Motor neuron (in vitro differentiated cells): ENCODE measurements around the gene PWP2. TPM values are rescaled to one million over a fixed set of nuclear protein-coding genes. Genes with fewer than 3 reads are reported as not detected.
"Not testable (repeated sequence)": the region's sequence is repeated elsewhere in the genome, so short reads cannot be mapped to it uniquely, and the experiment has no call there.

Experiments
- ATAC-seq, 8 experiments: fragments of 200-7000 bp; cut with Tn5 transposase; replicated peaks in 6 of 8; 2 replicates each; pipeline ENCODE4 v1.8.0; 2021; ENCODE audit warnings: mild to moderate bottlenecking in 8 of 8, moderate library complexity in 8 of 8
- H3K27ac ChIP-seq, 2 donors: fragments of 250-450 bp; sonication (Bioruptor Pico); 2 replicates each; pipeline ENCODE4 v1.9.0; 2021; ENCODE audit warnings: antibody characterized with exemption in 2 of 2, mild to moderate bottlenecking in 2 of 2, moderate library complexity in 1 of 2
- H3K4me1 ChIP-seq, 2 donors: fragments of 250-450 bp; sonication (Bioruptor Pico); replicated peaks in 1 of 2; 2 replicates each; pipeline ENCODE4 v1.6.1; 2021; ENCODE audit warnings: antibody characterized with exemption in 2 of 2, mild to moderate bottlenecking in 2 of 2, moderate library complexity in 1 of 2
- H3K4me3 ChIP-seq, 5 donors: fragments of 250-450 bp; sonication (Bioruptor Pico); 2 replicates each; pipeline ENCODE4 v1.9.0; 2021; ENCODE audit warnings: antibody characterized with exemption in 5 of 5, mild to moderate bottlenecking in 5 of 5, moderate library complexity in 4 of 5
- WGBS, 10 experiments: fragments of 450-650 bp; shearing (Covaris generic); methylation state at CpG; one replicate each; pipeline ENCODE4 v1.0.0; 2022; 5-methylcytosine and 5-hydroxymethylcytosine counted together
- in situ Hi-C, 9 experiments: fragments of 400-800 bp; cut with MboI; loops; one replicate each; pipeline ENCODE4 v1.15.0; 2021; ENCODE audit warnings: low sequenced_read_pairs in 9 of 9, low pct_unique_long_range_greater_than_20kb in 2 of 9; ENCODE audit not compliant: unreplicated experiment in 9 of 9
- total RNA-seq, 8 experiments: library from RNA; unstranded; fragments of 300-600 nt; gene quantifications; 2 replicates each; pipeline versions ENCODE4 v1.2.3 to v1.2.4, GENCODE V29; 2022

PWP2 gene
- total RNA-seq, 8 experiments from 2014 or later: 0.81 to 22.4 (median 10.8) TPM

DNA sequence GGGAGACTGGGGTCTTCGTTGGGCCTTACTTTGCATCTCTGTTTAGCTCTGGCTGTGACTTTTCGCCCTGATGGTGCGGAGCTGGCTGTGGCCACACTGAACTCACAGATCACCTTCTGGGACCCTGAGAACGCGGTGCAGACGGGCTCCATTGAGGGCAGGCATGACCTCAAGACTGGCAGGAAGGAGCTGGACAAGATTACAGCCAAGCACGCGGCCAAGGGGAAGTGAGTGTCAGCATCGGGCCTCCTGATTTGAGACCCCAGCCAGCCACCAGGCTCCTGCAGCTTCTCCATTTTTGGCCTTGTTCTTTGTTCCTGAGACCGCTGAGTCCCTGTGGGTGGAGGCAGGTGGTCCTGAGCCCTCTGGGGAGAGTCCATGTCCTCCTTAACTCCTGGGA lies 14.9 kb downstream of the PWP2 start:
- H3K4me3 ChIP-seq, ATAC-seq, H3K27ac ChIP-seq, in situ Hi-C loops, H3K4me1 ChIP-seq: not testable (repeated sequence)
- WGBS, 10 experiments: no CpG with 5 or more reads among the region's 10 CpGs

DNA sequence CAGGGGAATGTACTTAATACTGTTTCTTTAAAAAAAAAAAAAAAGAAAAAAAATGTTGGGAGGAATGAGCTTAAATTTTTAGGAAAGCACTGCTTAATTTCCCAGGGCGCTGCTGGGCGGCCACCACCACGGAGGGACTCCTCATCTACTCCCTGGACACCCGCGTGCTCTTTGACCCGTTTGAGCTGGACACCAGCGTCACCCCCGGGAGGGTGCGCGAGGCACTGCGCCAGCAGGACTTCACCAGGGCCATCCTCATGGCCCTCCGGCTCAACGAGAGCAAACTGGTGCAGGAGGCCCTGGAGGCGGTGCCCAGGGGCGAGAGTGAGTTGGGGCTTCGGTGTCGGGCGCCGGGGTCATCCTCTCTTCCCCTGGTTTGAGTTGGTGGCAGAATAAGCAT lies 20.6 kb downstream of the PWP2 start:
- in situ Hi-C loops, ATAC-seq: not testable (repeated sequence)
- no CpG with 5 or more reads among the region's 19 CpGs for WGBS, 10 experiments

DNA sequence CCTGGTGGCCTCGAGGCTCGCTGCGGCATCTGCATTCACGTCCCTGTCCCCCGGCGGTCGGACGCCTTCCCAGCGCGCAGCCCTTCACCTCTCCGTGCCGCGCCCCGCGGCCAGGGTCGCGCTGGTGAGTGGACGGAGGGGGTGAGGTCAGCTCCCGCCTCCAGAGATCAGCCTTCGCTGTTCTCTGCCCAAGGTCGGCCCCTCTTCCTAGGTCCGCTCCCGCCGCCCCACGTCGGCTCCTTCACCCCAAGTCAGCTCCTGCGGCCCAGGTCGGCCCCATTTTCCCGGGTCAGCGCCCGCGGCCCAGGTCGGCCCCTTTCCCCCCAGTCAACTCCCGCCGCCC lies 26.5 kb downstream of the PWP2 start:
- H3K27ac ChIP-seq, in situ Hi-C loops, H3K4me1 ChIP-seq: not testable (repeated sequence)
- ATAC-seq: peak in 4 of 8 experiments; percentile 14 to 57 (median 21)
- peak overlapping the region in 1 of 5 donors; percentile 18 for H3K4me3 ChIP-seq
- WGBS, 10 experiments: no CpG with 5 or more reads among the region's 35 CpGs

More for the DNA sequence above, 20.6 kb downstream of the PWP2 start:
- not testable (repeated sequence) for H3K4me1 ChIP-seq, H3K27ac ChIP-seq, H3K4me3 ChIP-seq

DNA sequence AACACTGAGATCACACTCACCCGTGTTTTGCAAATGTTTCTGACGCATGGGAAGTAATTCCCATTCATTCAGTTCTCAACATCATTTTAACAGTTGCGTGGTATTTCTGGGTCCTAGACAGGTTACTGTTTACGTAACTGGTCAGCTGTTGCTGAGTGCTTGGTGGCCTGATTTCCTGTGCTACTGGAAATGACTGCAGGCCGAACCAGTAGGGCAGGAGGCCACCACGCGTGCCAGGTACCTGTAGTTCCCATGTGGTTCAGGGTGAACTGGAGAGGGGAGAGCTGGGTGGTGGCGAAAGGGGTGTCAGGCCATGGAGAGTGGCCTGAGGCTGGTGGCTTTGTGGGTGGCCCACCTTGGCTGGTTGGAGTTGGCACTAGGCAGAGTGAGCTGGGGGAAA lies 27.5 kb downstream of the PWP2 start:
- H3K27ac ChIP-seq, H3K4me3 ChIP-seq, ATAC-seq, in situ Hi-C loops, H3K4me1 ChIP-seq: not testable (repeated sequence)
- no CpG with 5 or more reads among the region's 8 CpGs for WGBS, 10 experiments

DNA sequence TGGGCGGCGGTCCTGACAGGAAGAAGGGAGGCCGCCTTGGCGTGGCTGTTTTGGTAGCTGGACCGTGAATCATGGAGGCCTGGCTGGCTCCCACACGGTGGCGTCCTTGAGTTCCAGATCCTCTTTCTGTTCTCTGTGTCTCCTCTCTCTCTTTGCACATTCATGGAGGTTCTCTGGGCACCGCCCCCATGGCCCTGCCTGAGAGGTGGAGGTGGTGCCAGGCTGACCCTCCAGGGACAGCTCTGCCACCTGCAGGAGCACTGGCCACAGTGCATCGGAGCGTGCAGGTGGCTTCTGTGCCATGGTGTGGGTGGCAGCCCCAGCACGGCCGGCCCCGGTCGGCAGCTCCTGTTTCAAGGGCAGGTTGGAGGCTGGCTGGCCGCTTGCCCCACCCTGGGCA lies 30.8 kb downstream of the PWP2 start:
- H3K4me3 ChIP-seq, H3K27ac ChIP-seq, H3K4me1 ChIP-seq, in situ Hi-C loops: not testable (repeated sequence)
- WGBS, 10 experiments: no CpG with 5 or more reads among the region's 15 CpGs
- peak in 7 of 8 experiments; percentile 5 to 66 (median 14) for ATAC-seq

DNA sequence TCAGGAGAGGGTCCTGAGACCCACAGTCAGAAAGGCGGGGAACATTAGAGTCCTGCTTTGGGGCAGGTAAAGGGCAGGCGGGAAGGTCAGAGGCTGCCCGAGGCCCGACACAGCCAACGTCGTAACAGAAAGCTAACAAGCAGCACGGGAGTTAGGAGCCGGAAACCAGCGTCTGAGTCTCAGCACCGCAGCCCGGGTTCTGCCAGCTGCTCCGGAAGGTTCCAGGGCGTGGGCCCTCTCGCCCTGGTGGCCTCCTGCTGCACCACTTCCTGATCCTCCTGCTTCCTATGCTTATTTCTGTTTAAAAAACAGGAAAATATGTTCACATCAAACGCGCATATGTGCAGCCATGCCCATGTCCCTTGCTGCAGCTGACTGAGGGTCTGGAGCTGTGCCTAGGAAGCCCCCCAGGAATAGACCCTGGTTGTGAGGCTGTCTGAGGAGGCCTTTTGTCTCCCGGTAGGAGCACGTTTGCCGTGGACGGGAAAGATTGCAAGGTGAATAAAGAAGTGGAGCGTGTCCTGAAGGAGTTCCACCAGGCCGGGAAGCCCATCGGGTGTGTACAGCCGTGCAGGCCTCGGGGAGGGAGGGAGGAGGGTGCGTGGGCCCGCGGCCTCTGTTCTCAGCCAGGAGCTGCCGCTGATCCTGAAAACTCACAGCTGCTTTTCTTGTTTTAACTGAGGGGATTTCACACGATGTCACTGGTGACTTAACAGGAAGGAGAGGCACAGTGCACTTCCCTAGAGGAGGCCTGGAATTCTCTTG lies 32.8 kb downstream of the PWP2 start:
- H3K27ac ChIP-seq, H3K4me1 ChIP-seq, H3K4me3 ChIP-seq, in situ Hi-C loops: not testable (repeated sequence)
- peak in 4 of 8 experiments; percentile 28 to 51 (median 41) for ATAC-seq
- WGBS, 10 experiments: no CpG with 5 or more reads among the region's 30 CpGs

DNA sequence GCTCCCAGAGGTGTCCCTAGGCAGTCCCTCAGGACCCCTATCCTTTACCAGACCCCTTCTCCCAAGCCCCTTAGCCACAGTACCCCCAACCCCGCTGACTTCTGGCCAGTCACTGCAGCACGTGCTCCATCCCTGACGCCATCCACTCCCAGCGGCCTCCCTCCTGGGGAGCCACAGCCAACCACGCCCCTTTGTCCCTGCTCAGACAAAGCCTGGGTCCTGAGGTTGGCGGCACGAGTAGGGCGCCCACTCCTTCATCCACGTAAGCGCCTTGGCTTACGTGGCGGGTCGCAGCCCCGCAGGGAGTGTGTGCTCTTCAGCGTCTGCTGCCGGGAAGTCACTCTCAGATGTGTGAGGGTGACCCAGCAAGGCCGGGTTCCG lies 33.3 kb downstream of the PWP2 start:
- H3K27ac ChIP-seq, H3K4me3 ChIP-seq, in situ Hi-C loops, H3K4me1 ChIP-seq: not testable (repeated sequence)
- WGBS, 10 experiments: no CpG with 5 or more reads among the region's 18 CpGs
- peak in 2 of 8 experiments; percentile 3 to 19 for ATAC-seq

DNA sequence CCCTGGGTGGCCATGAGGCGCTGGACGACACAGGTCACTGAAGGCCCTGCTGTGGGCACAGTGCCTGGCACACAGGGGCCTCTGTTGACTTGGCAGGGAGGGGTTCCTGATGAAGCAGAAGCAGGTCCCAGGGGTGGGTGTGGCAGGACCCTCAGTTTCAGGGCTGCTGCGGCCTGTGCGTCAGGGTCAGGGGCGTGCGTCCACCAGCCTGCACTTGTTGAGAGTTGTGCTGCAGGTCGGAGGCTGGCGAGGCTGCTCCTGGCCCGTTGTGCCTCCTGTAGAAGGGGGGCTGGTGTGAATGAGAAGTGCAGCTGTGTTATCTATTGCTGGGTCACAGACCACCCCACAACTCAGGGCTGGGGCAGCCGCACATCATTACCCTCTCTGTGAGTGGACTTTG lies 35.3 kb downstream of the PWP2 start:
- ATAC-seq, H3K4me1 ChIP-seq, in situ Hi-C loops, H3K27ac ChIP-seq, H3K4me3 ChIP-seq: not testable (repeated sequence)
- no CpG with 5 or more reads among the region's 10 CpGs for WGBS, 10 experiments

DNA sequence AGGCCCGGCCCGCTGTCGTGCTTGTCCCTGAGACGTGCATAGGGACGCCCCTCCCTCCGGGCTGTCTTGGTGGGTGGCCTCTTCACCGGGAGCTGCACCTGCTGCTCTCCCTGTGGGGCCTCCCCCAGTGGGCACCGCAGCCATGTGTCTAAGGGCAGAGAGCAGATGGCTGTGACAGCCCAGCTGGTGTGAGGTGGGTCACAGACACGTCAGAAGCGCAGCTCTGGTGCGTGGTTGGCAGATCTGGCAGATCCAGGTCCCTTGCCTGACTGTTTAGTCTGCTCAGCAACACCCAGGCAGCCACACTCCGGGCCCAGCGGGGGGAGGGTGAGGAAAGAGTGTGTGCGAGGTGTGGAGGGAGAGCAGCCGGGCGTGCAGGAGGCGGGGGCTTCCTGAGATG lies 36.2 kb downstream of the PWP2 start:
- H3K4me1 ChIP-seq, H3K27ac ChIP-seq, in situ Hi-C loops, H3K4me3 ChIP-seq: not testable (repeated sequence)
- ATAC-seq: peak in 4 of 8 experiments; percentile 17 to 27 (median 22)
- no CpG with 5 or more reads among the region's 17 CpGs for WGBS, 10 experiments

DNA sequence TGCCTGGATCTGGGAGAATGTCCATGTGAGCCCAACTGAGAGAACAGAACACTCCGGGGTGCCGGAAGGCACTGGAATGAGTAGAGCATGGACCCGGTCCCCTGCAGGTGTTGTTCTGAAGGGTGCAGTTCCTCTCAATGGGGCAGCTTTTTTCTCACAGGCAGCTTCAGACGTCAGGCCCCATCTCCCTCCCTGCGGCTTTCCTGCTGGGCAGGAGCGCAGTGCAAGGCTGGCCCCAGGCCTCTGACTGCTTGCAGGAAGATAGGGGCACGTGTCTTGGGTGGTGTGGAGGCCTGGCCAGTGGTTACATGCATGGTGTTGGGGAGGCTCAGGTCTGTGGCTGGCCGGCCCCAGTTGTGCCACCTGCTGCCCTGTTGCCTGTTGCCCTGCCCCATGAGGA lies 36.8 kb downstream of the PWP2 start:
- no CpG with 5 or more reads among the region's 8 CpGs for WGBS, 10 experiments
- in situ Hi-C loops, H3K4me1 ChIP-seq, H3K27ac ChIP-seq, H3K4me3 ChIP-seq, ATAC-seq: not testable (repeated sequence)

DNA sequence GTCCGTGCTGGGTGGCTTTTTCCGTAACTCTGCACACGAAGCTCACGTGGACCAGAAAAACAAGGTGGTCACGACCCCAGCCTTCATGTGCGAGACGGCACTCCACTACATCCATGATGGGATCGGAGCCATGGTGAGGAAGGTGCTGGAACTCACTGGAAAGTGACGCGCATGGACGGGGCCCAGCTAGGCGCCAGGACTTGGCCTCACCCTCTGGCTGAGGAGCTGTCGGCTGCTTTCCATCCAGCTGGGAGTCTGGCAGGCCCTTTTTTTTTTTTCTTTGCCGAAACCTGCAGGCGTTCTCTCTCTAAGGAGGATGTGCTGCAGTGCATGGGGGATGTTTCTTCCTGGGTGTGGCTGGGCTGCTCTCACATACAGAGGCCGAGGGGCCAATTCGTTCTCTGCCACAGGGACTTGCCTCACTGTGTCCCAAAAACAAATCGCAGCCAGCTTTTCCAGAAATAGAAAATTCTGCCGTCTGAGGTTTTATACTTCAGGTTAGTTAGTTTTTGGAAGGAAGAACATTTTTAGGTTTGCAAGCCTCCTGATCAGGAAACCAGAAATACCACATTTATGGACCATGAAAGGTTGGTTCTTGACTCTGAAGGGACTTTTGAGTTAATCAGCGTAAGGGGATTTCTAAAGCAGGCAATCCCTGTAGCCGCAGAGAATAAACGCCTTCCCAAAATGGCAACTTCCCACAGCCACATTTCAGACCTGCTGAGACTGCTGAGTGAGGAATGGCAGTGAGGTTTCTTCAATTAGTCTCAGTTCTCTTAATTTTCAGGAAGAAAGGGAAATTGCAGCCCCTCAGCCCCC lies 37.8 kb downstream of the PWP2 start:
- H3K27ac ChIP-seq, H3K4me3 ChIP-seq, in situ Hi-C loops, H3K4me1 ChIP-seq: not testable (repeated sequence)
- peak in 3 of 8 experiments; percentile 4 to 31 (median 23) for ATAC-seq
- no CpG with 5 or more reads among the region's 22 CpGs for WGBS, 10 experiments

DNA sequence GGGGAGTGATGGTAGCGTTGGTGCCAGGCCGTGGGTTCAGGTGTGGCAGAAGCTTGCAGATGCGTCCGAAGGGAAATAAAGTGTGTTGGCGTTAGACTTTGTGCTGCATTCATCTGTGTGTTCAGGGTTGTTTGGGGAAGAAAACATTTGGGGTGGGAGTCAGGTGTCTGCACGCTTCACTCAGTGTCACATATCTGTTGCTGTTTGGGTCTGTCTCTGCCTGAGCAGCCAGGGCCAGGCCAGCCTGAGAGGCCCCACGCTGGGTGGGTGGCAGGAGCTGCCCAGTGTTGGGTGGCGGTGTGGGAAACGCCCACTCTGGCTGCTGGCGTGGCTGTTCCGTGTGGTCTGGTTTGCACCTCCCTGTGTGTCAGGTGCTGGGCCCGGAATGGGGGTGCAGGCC lies 38.4 kb downstream of the PWP2 start:
- in situ Hi-C loops, H3K4me1 ChIP-seq, H3K27ac ChIP-seq, H3K4me3 ChIP-seq: not testable (repeated sequence)
- peak in 4 of 8 experiments; percentile 3 to 34 (median 18) for ATAC-seq
- WGBS, 10 experiments: no CpG with 5 or more reads among the region's 12 CpGs

DNA sequence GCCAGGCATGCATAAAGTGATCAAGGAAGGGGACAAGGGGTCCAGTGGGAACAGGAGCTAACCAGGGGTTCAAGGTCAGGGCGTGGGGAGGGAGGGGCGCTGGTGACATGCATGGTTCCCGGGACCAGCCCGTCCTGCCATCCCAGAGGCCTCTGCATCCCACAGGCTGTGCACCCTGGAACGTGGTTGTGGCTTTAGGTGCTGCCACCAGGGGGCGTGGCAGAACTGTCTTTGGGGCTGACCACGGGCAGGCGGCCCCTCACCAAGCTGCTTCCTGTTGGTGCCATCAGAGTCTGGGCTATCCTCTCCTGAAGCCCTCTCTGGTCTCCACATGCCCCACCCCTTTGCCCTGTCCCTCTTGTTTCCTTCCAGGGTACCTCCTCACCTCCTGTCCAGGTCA lies 39.9 kb downstream of the PWP2 start:
- H3K27ac ChIP-seq, H3K4me3 ChIP-seq, in situ Hi-C loops, H3K4me1 ChIP-seq: not testable (repeated sequence)
- peak in 7 of 8 experiments; percentile 21 to 85 (median 49) for ATAC-seq
- no CpG with 5 or more reads among the region's 8 CpGs for WGBS, 10 experiments

DNA sequence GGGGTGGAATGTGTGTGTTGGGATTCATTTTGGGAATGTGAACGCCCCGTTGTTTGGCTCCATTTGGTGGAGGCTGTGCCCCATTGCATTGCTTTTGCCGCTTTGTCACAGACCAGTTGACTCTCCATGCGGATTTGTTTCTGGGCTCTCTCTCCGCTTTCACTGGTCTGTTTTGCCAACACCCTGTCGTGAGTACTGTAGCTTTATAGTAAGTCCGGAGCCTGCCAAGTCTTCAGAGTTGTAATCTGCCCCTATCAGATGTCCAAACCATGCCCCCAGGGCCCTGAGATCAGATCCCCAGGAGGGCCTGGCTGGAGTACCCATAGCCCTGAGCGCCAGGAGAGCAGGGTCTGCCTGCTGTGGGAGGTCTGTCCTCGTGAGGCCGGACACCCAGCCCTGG lies 43.1 kb downstream of the PWP2 start:
- no CpG with 5 or more reads among the region's 10 CpGs for WGBS, 10 experiments
- H3K27ac ChIP-seq, ATAC-seq, H3K4me1 ChIP-seq, H3K4me3 ChIP-seq, in situ Hi-C loops: not testable (repeated sequence)
